NT2/D1 (cell line): ENCODE data around the gene BFSP1.

ENCODE experiments used
- SUZ12 ChIP-seq: IDR thresholded peaks from 2 replicates; pipeline ENCODE4 v1.6.1; 2011; ENCODE audit not compliant: insufficient read length, insufficient read depth; ENCODE audit errors: extremely low read depth
- YY1 ChIP-seq: IDR thresholded peaks from 2 replicates; pipeline ENCODE4 v1.6.1; 2011; ENCODE audit not compliant: insufficient read length, insufficient read depth
- ZNF274 ChIP-seq: IDR thresholded peaks from 2 replicates; pipeline ENCODE4 v1.6.1; 2011; ENCODE audit warnings: mild to moderate bottlenecking, low read depth, low read length

- TF ChIP-seq YY1 (no peak), SUZ12 (no peak), ZNF274 (no peak)
Measured at GRCh38 chr20:17543531-17544131, 12.5 kb upstream of the BFSP1 start.
